OCI-M2 (cell line): Measurements from ENCODE around the gene SH3RF3.
"Not testable (repeated sequence)": the region's sequence is repeated elsewhere in the genome, so short reads cannot be mapped to it uniquely, and the experiment has no call there.

Experiments
- DNase-seq: peaks from one replicate; lab custom pipeline; 2025; ENCODE audit not compliant: unreplicated experiment; lab: John Stamatoyannopoulos, UW

Gene SH3RF3

GRCh38 chr2:109530712-109531111, 401.7 kb downstream of the SH3RF3 start:
- no peak for DNase-seq

GRCh38 chr2:109531221-109531620, 402.2 kb downstream of the SH3RF3 start:
- no peak for DNase-seq

DNA sequence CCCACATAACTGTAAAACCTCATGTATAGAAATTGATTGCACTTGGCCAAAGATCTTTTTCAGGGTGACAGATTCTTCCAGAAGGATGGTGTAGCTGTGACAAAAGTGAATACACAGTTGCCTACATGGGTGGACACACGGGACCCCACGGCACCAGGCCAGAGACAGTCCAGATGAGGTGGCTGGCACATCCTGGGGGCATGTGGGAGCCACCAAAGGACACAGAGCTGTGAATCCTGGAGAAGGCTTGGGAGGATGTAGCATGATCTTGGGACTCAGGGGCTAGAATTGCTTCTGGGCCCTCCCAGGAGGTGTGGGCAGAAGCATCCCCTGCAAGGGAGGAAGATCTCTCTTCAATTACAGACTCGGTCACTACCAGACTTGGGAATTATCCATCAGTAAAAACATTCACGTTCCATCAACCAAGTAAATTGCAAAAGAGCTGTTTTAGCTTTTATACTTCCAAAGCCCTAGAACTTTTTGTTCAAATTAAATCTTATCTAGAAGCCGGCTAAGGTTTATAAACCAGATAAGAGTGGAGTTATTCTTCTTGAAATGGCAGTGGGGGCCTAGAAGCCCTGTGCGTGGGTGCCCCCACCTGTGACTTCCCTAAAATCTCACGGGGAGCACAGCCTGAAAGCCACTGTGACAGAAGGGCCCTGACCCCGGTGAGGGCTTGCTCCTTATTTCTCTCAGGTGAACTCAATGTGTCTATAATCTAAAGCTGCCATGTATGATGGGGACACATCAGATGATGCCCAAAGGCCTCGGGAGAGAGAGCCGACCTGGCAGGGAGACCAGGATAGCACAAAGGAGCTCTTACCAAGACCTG, 403.1 kb downstream of the SH3RF3 start:
- no peak for DNase-seq

- DNase-seq: no peak
These were observed 403.7 kb downstream of the SH3RF3 start for GRCh38 chr2:109532728-109533076.

DNA sequence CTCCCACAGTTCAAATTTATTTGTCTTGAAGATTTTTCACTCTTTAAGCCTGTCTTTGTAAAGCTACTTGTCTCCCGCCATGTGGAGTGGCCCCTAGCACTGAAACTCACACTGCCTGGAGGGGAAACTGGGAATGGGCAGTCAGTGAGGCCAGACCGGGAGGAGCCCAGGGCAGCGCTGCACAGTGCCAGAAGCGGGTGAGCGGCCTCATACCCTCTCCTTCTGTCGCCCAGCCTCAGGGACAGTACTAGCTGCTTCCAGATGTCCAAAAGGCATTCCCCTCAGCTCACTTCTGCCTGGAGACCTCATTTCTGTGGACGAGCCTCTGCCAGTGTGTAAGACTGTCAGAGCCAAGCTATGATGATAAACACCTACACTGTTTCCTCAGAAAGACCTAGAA, 404.8 kb downstream of the SH3RF3 start:
- no peak for DNase-seq

- no peak for DNase-seq
These were observed 406.4 kb downstream of the SH3RF3 start for GRCh38 chr2:109535217-109535946.

DNA sequence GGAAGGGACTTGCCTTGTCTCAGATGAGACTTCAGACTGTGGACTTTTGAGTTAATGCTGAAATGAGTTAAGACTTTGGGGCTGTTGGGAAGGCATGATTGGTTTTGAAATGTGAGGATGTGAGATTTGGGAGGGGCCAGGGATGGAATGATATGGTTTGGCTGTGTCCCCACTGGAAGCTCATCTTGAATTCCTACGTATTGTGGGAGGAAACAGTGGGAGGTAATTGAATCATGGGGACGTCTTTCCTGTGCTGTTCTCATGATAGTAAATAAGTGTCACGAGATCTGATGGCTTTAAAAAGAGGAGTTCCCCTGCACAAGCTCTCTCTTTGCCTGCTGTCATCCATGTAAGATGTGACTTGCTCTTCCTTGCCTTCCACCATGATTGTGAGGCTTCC, 407.6 kb downstream of the SH3RF3 start:
- not testable (repeated sequence) for DNase-seq

DNA sequence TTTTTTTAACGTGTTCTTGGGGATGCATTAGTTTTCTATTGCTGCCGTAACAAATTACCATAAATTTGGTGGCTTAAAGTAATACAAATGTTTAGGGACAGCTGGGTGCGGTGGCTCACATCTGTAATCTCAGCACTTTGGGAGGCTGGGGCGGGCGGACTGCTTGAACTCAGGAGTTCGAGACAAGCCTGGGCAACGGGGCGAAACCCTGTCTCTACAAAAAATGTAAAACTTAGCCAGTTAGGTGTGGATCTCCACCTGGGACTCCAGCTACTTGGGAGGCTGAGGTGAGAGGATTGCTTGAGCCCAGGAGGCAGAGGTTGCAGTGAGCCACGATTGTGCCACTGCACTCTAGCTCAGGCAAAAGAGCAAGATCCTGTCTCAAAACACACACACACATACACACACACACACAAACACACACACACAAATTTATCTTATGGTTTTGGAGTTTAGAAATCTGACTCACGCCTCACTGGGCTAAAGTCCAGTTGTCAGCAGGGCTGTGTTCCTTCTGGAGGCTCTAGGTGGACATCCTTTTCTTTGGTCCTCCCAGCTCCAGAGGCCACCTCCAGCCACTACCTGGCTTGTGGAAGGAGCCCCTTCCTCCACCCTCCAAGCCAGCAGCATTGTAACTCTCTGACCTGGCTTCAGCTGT, 408.7 kb downstream of the SH3RF3 start:
- no peak for DNase-seq

GRCh38 chr2:109538546-109538945, 409.5 kb downstream of the SH3RF3 start:
- no peak for DNase-seq

DNA sequence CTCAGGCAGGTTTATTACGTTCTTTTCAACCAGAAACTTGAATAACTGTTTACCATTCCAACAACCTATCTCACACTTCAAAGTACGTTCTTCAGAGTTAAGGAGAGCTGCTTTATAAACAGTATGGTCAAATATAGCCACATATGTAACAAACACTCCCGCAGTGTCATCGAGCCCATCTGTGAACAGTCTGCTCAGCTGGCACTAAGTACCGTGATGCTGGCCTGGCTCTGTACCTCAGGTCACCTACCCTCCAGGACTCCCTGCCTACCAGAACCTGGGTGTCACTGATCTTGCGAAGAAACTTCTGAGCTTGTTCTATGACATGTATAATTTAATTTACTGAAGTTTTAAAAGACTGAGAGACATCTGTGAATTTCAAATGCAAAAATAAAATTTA, 413.4 kb downstream of the SH3RF3 start:
- no peak for DNase-seq

DNA sequence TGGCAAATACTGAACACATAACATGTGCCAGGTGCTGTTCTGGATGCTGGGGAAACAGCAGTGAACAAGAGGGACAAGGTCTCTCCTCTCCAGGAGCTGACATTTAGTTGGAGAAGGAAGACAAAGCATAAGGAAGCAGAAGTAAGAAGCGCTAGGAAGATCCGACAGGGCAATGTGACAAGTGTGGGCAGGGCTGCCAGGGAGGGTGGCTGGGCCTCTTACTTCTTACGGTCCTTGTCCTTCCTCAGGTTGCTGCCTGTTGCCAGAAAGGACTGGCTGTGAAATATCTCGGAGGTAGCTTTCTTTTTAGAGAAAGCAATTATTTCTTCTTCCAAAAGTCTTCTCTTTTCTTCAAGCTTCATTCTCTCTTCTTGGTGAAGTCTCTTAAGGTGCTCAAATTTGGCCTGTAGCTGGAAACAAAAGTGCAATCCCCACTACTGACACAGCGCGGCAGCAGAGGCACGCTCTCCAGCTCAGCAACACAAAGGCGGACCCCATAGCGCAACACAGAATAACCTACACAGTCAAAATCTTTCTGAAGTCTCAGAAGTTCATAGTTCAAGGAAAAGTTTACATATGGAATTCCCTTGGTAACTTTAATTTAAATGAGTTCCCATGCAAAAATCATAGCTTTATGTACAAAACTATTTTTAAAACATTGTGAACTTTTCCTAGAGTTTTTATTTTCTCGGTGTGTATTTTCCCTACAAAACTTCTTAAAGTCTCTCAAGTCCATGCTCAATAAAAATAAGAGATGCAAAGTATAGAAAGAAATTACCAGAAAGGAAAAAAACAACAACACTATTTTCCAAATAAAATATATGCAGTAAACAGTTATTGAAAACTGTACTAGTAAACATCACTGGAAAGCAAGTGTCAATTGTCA, 417.1 kb downstream of the SH3RF3 start:
- DNase-seq: peak; percentile 17

DNA sequence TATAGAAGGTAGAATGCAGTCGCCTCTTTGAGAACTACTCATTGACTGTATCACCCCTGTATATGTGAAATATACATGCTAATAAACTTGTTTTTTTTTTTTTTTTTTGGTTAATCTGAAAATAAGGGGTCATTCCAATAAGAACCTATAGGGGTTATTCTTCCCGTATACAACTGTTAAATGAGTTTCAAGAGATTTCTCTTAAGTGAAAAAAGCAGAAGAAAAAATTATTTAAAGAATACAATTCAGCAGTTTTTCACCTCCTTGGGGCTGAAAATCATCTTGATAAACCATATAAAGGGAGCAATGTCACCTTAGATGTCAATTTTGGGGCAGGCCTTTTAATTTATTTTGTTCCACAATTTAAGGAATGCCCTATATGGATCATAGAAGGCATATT, 418.3 kb downstream of the SH3RF3 start:
- no peak for DNase-seq

- DNase-seq: no peak
These were observed 420.1 kb downstream of the SH3RF3 start for GRCh38 chr2:109549016-109549590.
